Measurements from ENCODE around the gene KCTD12. TPM values are rescaled to one million over a fixed set of nuclear protein-coding genes. Genes with fewer than 3 reads are reported as not detected.

KCTD12 gene
- total and polyA plus RNA-seq, 5 experiments from 2014 or later, result 0.29 to 14.0 (median 0.58) TPM

GRCh38 chr13:76872675-76873074, 13.5 kb downstream of the KCTD12 start:
- H3K9me3 Mint-ChIP-seq, result no peaks in the 10 kb centered on the region
- no peak overlapping the region for H3K27ac Mint-ChIP-seq
- H3K36me3 Mint-ChIP-seq, result no peaks in the 10 kb centered on the region
- DNase-seq (no peak), ATAC-seq (no peak)
- POLR2A ChIA-PET, result no interaction called here
- H3K4me3 Mint-ChIP-seq, result no peak overlapping the region
- H3K27me3 Mint-ChIP-seq, result peaks cover 3 to 20% (median 9%) of the 10 kb centered on the region in 5 donors
- peaks cover 0 to under 1% (median 0%) of the 10 kb centered on the region in 4 donors for H3K4me1 Mint-ChIP-seq

DNA sequence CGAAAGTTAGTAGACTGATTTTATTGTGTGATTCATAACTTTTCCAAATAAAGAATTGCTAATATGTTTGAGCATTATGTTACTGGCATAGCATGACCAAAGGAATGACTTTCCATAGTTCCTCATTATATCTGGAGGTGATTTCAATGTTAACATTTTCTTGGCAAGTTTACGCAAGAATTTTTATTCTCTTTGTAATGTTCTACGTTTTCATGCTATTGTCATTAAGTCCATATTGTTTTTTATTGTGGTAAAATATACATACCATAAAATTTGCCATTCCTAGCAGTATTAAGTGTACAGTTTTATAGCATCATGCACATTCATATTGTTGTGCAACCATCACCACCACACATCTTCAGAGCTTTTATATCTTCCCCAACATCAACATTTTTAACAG, 14.8 kb downstream of the KCTD12 start:
- Mint-ChIP-seq H3K36me3 (no peaks in the 10 kb centered on the region), H3K27ac (no peak overlapping the region), H3K9me3 (no peaks in the 10 kb centered on the region), H3K4me3 (no peak overlapping the region), H3K27me3 (peaks cover 5 to 24% (median 15%) of the 10 kb centered on the region in 5 donors), H3K4me1 (no peaks in the 10 kb centered on the region)
- ATAC-seq (no peak), DNase-seq (no peak)
- POLR2A ChIA-PET, result interaction anchor here (0.6 kb wide), 1 partner anchor 8 kb away, joined by 3 read pairs; no protein-coding TSS in a partner anchor

DNA sequence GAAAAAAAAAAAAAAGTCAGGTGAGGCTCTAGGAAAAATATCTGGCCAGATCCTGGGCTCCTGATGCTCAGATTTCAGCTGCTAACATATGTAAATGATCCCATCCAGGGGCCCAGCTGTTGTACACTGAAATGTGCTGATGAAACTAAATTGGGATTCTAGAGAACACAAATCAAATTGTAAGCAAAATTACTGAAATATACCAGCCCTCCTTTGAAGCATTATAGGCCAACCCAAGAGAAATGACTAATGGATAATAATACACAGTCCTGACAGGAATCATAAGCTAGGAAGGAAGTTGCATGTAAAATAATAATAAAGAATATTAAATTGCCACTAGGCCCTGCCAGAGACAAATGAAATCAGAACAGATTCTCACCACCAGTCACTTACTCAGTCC, 17.8 kb downstream of the KCTD12 start:
- Mint-ChIP-seq H3K9me3 (no peaks in the 10 kb centered on the region), H3K36me3 (no peaks in the 10 kb centered on the region), H3K27ac (no peak overlapping the region), H3K4me1 (no peaks in the 10 kb centered on the region), H3K27me3 (peaks cover 5 to 27% (median 15%) of the 10 kb centered on the region in 5 donors), H3K4me3 (no peak overlapping the region)
- no peak for ATAC-seq
- no peak for DNase-seq
- POLR2A ChIA-PET, result no interaction called here

DNA sequence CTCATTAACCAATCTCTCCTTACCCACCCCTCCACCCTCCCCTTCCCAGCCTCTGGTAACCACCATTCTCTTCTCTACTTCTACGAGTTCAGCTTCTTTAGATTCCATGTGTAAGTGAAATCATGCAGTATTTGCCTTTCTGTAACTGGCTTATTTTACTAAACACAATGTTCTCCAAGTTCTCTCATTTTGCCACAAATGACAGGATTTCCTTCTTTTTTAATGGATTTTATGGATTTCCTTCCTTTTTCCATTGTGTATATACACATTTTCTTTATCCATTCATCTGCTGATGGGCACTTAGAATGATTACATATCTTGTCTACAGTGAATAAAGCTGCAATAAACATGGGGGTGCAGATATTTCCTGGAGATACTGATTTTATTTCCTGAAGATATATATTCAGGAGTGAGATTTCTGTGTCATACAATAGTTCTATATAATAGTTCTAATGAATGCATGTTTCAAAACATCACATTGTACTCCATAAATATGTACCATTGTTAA, 20.2 kb downstream of the KCTD12 start:
- H3K36me3 Mint-ChIP-seq, result no peaks in the 10 kb centered on the region
- no peak overlapping the region for H3K4me3 Mint-ChIP-seq
- POLR2A ChIA-PET, result no interaction called here
- peaks cover 4 to 20% (median 15%) of the 10 kb centered on the region in 5 donors for H3K27me3 Mint-ChIP-seq
- H3K27ac Mint-ChIP-seq, result peak overlapping the region in 1 of 10 donors; percentile 40
- H3K9me3 Mint-ChIP-seq, result no peaks in the 10 kb centered on the region
- ATAC-seq (no peak), DNase-seq (no peak)
- no peaks in the 10 kb centered on the region for H3K4me1 Mint-ChIP-seq

- Mint-ChIP-seq H3K4me3 (no peak overlapping the region), H3K36me3 (peaks cover 0 to 1% (median 0%) of the 10 kb centered on the region in 3 donors), H3K9me3 (peaks cover 0 to 1% (median 0%) of the 10 kb centered on the region in 9 donors), H3K4me1 (no peaks in the 10 kb centered on the region), H3K27me3 (peaks cover 2 to 17% (median 10%) of the 10 kb centered on the region in 5 donors), H3K27ac (no peak overlapping the region)
- POLR2A ChIA-PET, result no interaction called here
- DNase-seq, result no peak
- ATAC-seq, result no peak
Measured at GRCh38 chr13:76865109-76865508, 21.1 kb downstream of the KCTD12 start.

DNA sequence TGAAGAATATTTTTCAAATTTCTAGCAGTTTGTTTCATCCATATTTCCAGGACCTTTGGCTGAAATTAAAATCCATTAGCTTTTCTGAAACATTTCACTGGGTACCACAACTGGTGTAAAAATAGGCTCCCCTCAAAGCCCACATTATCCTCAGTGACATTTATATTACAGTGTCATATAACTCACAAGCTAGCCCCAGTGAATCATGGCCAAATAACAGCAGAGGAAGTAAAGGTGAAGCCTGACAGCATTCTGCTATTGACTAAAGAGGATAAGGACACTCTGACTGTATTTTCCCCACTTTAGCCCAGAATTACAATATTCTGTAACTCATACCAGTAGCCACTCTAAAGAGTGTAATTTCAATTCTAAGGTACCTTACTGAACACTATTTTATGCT, 21.9 kb downstream of the KCTD12 start:
- ATAC-seq (no peak), DNase-seq (no peak)
- no peaks in the 10 kb centered on the region for H3K4me1 Mint-ChIP-seq
- no peak overlapping the region for H3K27ac Mint-ChIP-seq
- POLR2A ChIA-PET, result no interaction called here
- peaks cover 0 to 8% (median 0%) of the 10 kb centered on the region in 3 donors for H3K36me3 Mint-ChIP-seq
- peaks cover 0 to 10% (median 0%) of the 10 kb centered on the region in 9 donors for H3K9me3 Mint-ChIP-seq
- peaks cover 2 to 14% (median 9%) of the 10 kb centered on the region in 5 donors for H3K27me3 Mint-ChIP-seq
- H3K4me3 Mint-ChIP-seq, result no peak overlapping the region

DNA sequence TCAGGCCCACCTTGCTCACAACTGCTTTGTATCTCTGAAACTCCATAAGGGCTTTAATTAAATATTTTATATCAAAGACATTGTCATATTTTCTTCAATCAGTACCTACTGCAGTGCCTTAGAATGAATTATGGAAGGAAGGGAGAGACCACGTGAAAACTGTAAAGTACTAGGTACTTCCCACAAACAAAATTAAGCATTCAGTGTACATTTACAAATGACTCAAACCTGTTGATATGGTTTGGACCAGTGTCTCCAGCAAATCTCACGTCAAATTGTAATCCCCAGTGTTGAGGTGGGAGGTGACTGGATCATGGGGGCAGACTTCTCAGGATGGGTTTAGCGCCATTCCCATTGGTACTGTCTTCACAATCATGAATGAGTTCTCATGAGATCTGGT, 23.2 kb downstream of the KCTD12 start:
- peaks cover 0 to 11% (median 0%) of the 10 kb centered on the region in 3 donors for H3K36me3 Mint-ChIP-seq
- POLR2A ChIA-PET, result interaction anchor here (0.7 kb wide), 1 partner anchor 8 kb away, joined by 3 read pairs; no protein-coding TSS in a partner anchor
- ATAC-seq, result no peak
- peaks cover 0 to 13% (median 2%) of the 10 kb centered on the region in 9 donors for H3K9me3 Mint-ChIP-seq
- no peaks in the 10 kb centered on the region for H3K4me1 Mint-ChIP-seq
- H3K27me3 Mint-ChIP-seq, result peaks cover 2 to 14% (median 9%) of the 10 kb centered on the region in 5 donors
- DNase-seq, result no peak
- H3K4me3 Mint-ChIP-seq, result no peak overlapping the region
- no peak overlapping the region for H3K27ac Mint-ChIP-seq

GRCh38 chr13:76861859-76862258, 24.3 kb downstream of the KCTD12 start:
- peaks cover 0 to 11% (median 0%) of the 10 kb centered on the region in 3 donors for H3K36me3 Mint-ChIP-seq
- H3K4me3 Mint-ChIP-seq, result no peak overlapping the region
- no peaks in the 10 kb centered on the region for H3K4me1 Mint-ChIP-seq
- peaks cover 0 to 11% (median 9%) of the 10 kb centered on the region in 5 donors for H3K27me3 Mint-ChIP-seq
- ATAC-seq (no peak), DNase-seq (no peak)
- no peak overlapping the region for H3K27ac Mint-ChIP-seq
- POLR2A ChIA-PET, result no interaction called here
- peaks cover 0 to 13% (median 2%) of the 10 kb centered on the region in 9 donors for H3K9me3 Mint-ChIP-seq

GRCh38 chr13:76860706-76861105, 25.5 kb downstream of the KCTD12 start:
- DNase-seq (no peak), ATAC-seq (no peak)
- no peak overlapping the region for H3K27ac Mint-ChIP-seq
- H3K4me3 Mint-ChIP-seq, result no peak overlapping the region
- peaks cover 0 to 4% (median 3%) of the 10 kb centered on the region in 4 donors for H3K4me1 Mint-ChIP-seq
- POLR2A ChIA-PET, result no interaction called here
- H3K9me3 Mint-ChIP-seq, result peaks cover 0 to 13% (median 2%) of the 10 kb centered on the region in 9 donors
- H3K27me3 Mint-ChIP-seq, result peaks cover 0 to 9% (median 6%) of the 10 kb centered on the region in 5 donors
- H3K36me3 Mint-ChIP-seq, result peaks cover 0 to 11% (median 0%) of the 10 kb centered on the region in 3 donors

- Mint-ChIP-seq H3K27me3 (peaks cover 0 to 4% (median 0%) of the 10 kb centered on the region in 5 donors), H3K4me1 (peaks cover 0 to 5% (median 3%) of the 10 kb centered on the region in 4 donors), H3K36me3 (peaks cover 0 to 8% (median 0%) of the 10 kb centered on the region in 3 donors), H3K9me3 (peaks cover 0 to 9% (median 2%) of the 10 kb centered on the region in 9 donors), H3K4me3 (no peak overlapping the region), H3K27ac (no peak overlapping the region)
- ATAC-seq, result no peak
- DNase-seq, result no peak
- POLR2A ChIA-PET, result no interaction called here
Measured at GRCh38 chr13:76854894-76855293, 31.3 kb downstream of the KCTD12 start.

- peaks cover 0 to 4% (median 0%) of the 10 kb centered on the region in 5 donors for H3K27me3 Mint-ChIP-seq
- no peak overlapping the region for H3K27ac Mint-ChIP-seq
- peaks cover 0 to 5% (median 3%) of the 10 kb centered on the region in 4 donors for H3K4me1 Mint-ChIP-seq
- POLR2A ChIA-PET, result interaction anchor here (0.7 kb wide), 1 partner anchor 219 kb away, joined by 4 read pairs; no protein-coding TSS in a partner anchor
- DNase-seq (no peak), ATAC-seq (no peak)
- peaks cover 0 to 2% (median under 1%) of the 10 kb centered on the region in 9 donors for H3K9me3 Mint-ChIP-seq
- peaks cover 0 to 2% (median 0%) of the 10 kb centered on the region in 3 donors for H3K36me3 Mint-ChIP-seq
- H3K4me3 Mint-ChIP-seq, result no peak overlapping the region
Measured at GRCh38 chr13:76853921-76854608, 32.1 kb downstream of the KCTD12 start.

DNA sequence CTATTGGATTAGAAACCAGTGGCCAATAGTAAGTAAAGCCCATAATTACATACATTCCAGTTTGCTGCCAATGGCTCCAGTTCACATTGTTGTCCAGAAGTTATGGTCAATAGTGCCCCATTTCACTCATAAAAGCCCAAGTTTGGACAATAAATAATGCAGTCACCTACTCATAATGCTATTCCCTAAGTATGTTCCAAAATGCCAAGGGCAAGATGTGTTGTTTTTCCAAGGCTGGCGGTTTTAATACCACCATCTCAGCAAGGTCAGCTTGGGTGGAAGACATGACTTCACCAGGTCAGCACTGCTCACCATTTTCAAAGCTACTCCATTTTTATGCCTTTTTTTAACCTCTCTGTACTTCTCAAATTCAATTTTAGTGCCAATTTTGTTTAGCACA, 32.7 kb downstream of the KCTD12 start:
- Mint-ChIP-seq H3K4me1 (peaks cover 0 to 5% (median 3%) of the 10 kb centered on the region in 4 donors), H3K4me3 (no peak overlapping the region), H3K9me3 (no peaks in the 10 kb centered on the region), H3K36me3 (no peaks in the 10 kb centered on the region), H3K27ac (no peak overlapping the region), H3K27me3 (peaks cover 0 to 4% (median 0%) of the 10 kb centered on the region in 5 donors)
- DNase-seq (no peak), ATAC-seq (no peak)
- POLR2A ChIA-PET, result no interaction called here

- POLR2A ChIA-PET, result no interaction called here
Measured at GRCh38 chr13:76852986-76853385, 33.2 kb downstream of the KCTD12 start.

More at GRCh38 chr13:76852986-76853385, 33.2 kb downstream of the KCTD12 start:
- H3K27ac Mint-ChIP-seq, result no peak overlapping the region
- no peak overlapping the region for H3K4me3 Mint-ChIP-seq
- peaks cover 0 to 4% (median 0%) of the 10 kb centered on the region in 5 donors for H3K27me3 Mint-ChIP-seq
- peaks cover 0 to 5% (median 3%) of the 10 kb centered on the region in 4 donors for H3K4me1 Mint-ChIP-seq
- H3K36me3 Mint-ChIP-seq, result no peaks in the 10 kb centered on the region
- H3K9me3 Mint-ChIP-seq, result no peaks in the 10 kb centered on the region
- no peak for ATAC-seq
- no peak for DNase-seq

Data from naive thymus-derived CD8-positive, alpha-beta T cell (primary cell).